T-cell (primary cell): Measurements from ENCODE around the gene ENTHD1. TPM values are rescaled to one million over a fixed set of nuclear protein-coding genes. Genes with fewer than 3 reads are reported as not detected.

Experiments
- ATAC-seq, 4 experiments: fragments of 200-7000 bp in 3 of 4; fragments of 150-1000 bp in 1 of 4; cut with Tn5 transposase; replicated peaks in 1 of 4; 1 replicate in 3 of 4; 2 replicates in 1 of 4; pipeline ENCODE4 v1.10.0; 2021; ENCODE audit warnings: moderate library complexity in 3 of 4, mild to moderate bottlenecking in 2 of 4, moderate number of reproducible peaks in 1 of 4
- CTCF ChIA-PET, 2 donors: fragments of 300-600 bp; sonication (Branson Sonifier 250); formaldehyde crosslinking; loops; one replicate each; lab custom pipeline; 2022; ENCODE audit warnings: antibody characterized with exemption in 2 of 2; lab: Charles Lee
- POLR2A ChIA-PET, 2 donors: fragments of 300-600 bp; sonication (Branson Sonifier 250); formaldehyde crosslinking; loops; one replicate each; lab custom pipeline; 2022; ENCODE audit warnings: antibody characterized with exemption in 2 of 2; lab: Charles Lee
- DNase-seq, 35 experiments: peaks; one replicate each; pipeline versions ENCODE4 v3.0.0 to v3.0.0-alpha.2; 2013 to 2023
- H3K27ac ChIP-seq: one replicate; pipeline ENCODE4 v1.5.1; 2013; ENCODE audit warnings: low read length
- H3K27me3 ChIP-seq, 2 experiments: replicated peaks in 1 of 2; 1 replicate in 1 of 2; 2 replicates in 1 of 2; pipeline versions ENCODE4 v1.6.1 to v1.7.0; 2013; ENCODE audit warnings: low read length in 1 of 2, mixed read lengths in 1 of 2; ENCODE audit not compliant: control insufficient read depth in 2 of 2, insufficient read depth in 2 of 2; ENCODE audit errors: extremely low read depth in 1 of 2
- H3K36me3 ChIP-seq, 2 donors: 1 replicate in 1 of 2; 2 replicates in 1 of 2; pipeline versions ENCODE4 v1.6.1 to v1.7.0; 2013; ENCODE audit warnings: low read length in 1 of 2; ENCODE audit not compliant: control insufficient read depth in 2 of 2, insufficient read depth in 1 of 2; ENCODE audit errors: extremely low read depth in 1 of 2
- H3K4me1 ChIP-seq, 2 experiments: 1 replicate in 1 of 2; 2 replicates in 1 of 2; pipeline versions ENCODE4 v1.6.1 to v1.7.0; 2013; ENCODE audit warnings: low read length in 2 of 2, mixed read lengths in 1 of 2; ENCODE audit not compliant: insufficient read depth in 2 of 2, control insufficient read depth in 1 of 2; ENCODE audit errors: extremely low read depth in 1 of 2
- H3K4me3 ChIP-seq, 2 donors: 1 replicate in 1 of 2; 2 replicates in 1 of 2; pipeline versions ENCODE4 v1.5.1 to v1.7.0; 2013; ENCODE audit warnings: mild to moderate bottlenecking in 2 of 2, low read length in 1 of 2, moderate library complexity in 1 of 2; ENCODE audit not compliant: control insufficient read depth in 1 of 2; ENCODE audit errors: extremely low read depth in 1 of 2
- H3K9me3 ChIP-seq: 2 replicates; pipeline ENCODE4 v1.7.0; 2013
- H3K27ac Mint-ChIP-seq, 2 donors: one replicate each; pipeline ENCODE4 v1.8.0; 2020 to 2021; ENCODE audit warnings: mild to moderate bottlenecking in 2 of 2, mixed read lengths in 2 of 2
- H3K27me3 Mint-ChIP-seq, 2 donors: one replicate each; pipeline ENCODE4 v1.8.0; 2021 to 2022; ENCODE audit warnings: mixed read lengths in 2 of 2
- H3K36me3 Mint-ChIP-seq: one replicate; pipeline ENCODE4 v1.8.0; 2021; ENCODE audit warnings: mixed read lengths
- H3K4me1 Mint-ChIP-seq, 3 donors: one replicate each; pipeline ENCODE4 v1.8.0; 2020 to 2022; ENCODE audit warnings: mixed read lengths in 3 of 3, mild to moderate bottlenecking in 1 of 3
- H3K4me3 Mint-ChIP-seq, 3 donors: one replicate each; pipeline ENCODE4 v1.8.0; 2020 to 2022; ENCODE audit warnings: mild to moderate bottlenecking in 3 of 3, mixed read lengths in 3 of 3, moderate library complexity in 3 of 3
- H3K9me3 Mint-ChIP-seq, 3 donors: one replicate each; pipeline ENCODE4 v1.8.0; 2020 to 2022; ENCODE audit warnings: mixed read lengths in 3 of 3
- WGBS: methylation state at CpG from one replicate; pipeline ENCODE4 v1.1.5; 2013; ENCODE audit warnings: missing lambda C conversion rate; ENCODE audit not compliant: insufficient coverage; 5-methylcytosine and 5-hydroxymethylcytosine counted together
- total RNA-seq, 35 experiments: library from RNA in 6 of 35; stranded (reverse) in 6 of 35; fragments of 120-200 nt in 1 of 35; gene quantifications; one replicate each; pipeline versions ENCODE4 v1.2.1 to v1.2.4 and lab custom pipeline; 2013 to 2026

ENTHD1 gene
- total RNA-seq, 5 donors from 2014 or later (not counting 1 experiment from before 2014, with no cell fraction given): 0.13 to 0.36 (median 0.20) TPM

DNA sequence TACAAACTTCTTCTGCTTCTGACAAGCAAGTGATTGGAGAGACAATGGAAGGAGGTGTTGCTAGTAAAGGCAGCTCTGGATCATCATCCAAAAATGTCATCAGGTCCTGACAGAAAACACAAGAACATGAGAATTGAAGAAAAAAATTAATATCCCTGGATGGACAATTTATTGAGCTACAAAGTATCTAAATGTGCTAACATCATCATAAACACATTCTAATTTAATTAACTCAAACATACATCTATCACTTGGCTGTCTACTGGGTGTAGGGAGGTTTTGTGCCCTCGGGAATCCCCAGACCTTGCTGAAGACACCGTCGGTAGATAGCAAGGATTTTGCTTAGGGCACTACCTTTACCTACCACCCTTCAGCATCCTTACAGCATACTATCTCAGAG is 72.6 kb downstream of the ENTHD1 start:
- POLR2A ChIA-PET: no interaction called here
- Histone ChIP-seq H3K4me1 (no peaks in the 10 kb centered on the region), H3K9me3 (no peaks in the 10 kb centered on the region), H3K4me3 (no peak overlapping the region), H3K27ac (no peak overlapping the region), H3K27me3 (no peaks in the 10 kb centered on the region), H3K36me3 (no peaks in the 10 kb centered on the region)
- Mint-ChIP-seq H3K27ac (no peak overlapping the region), H3K4me3 (no peak overlapping the region), H3K4me1 (peaks cover 0 to 6% (median 0%) of the 10 kb centered on the region in 3 donors), H3K36me3 (no peaks in the 10 kb centered on the region), H3K27me3 (no peaks in the 10 kb centered on the region), H3K9me3 (no peaks in the 10 kb centered on the region)
- no peak for DNase-seq
- CTCF ChIA-PET: no interaction called here
- 92% methylated on average over 2 of the region's 3 CpGs for WGBS
- ATAC-seq: no peak

DNA sequence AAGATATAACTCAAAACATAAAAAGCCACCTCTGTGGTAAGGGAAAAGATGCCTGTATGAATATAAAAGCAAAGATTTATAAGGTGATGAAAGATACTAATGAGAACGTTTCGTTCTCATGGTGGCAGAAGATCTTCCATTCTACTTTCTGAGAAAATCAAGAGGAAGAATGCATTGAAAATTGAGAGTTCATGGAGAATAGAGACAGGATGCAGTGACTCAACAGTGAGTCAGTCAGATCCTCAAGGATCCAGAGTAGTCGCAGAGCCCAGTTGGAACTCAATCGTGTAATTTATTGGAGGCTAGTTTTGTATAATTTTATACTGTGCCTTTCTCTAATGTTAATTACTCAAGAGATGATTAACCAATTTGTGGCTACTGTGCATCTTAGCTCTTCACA is 73.3 kb downstream of the ENTHD1 start:
- ChIA-PET CTCF (interaction anchor here in 1 of 2 donors (0.7 kb wide), 1 partner anchor 62 kb away, joined by 3 read pairs; no protein-coding TSS in a partner anchor), POLR2A (no interaction called here)
- Histone ChIP-seq H3K27ac (no peak overlapping the region), H3K4me3 (no peak overlapping the region), H3K36me3 (no peaks in the 10 kb centered on the region), H3K27me3 (no peaks in the 10 kb centered on the region), H3K9me3 (no peaks in the 10 kb centered on the region), H3K4me1 (no peaks in the 10 kb centered on the region)
- Mint-ChIP-seq H3K4me3 (no peak overlapping the region), H3K36me3 (no peaks in the 10 kb centered on the region), H3K27ac (no peak overlapping the region), H3K9me3 (no peaks in the 10 kb centered on the region), H3K4me1 (peaks cover 0 to 2% (median 0%) of the 10 kb centered on the region in 3 donors), H3K27me3 (no peaks in the 10 kb centered on the region)
- 72% methylated on average over 2 of the region's 4 CpGs for WGBS
- no peak for DNase-seq
- no peak for ATAC-seq

DNA sequence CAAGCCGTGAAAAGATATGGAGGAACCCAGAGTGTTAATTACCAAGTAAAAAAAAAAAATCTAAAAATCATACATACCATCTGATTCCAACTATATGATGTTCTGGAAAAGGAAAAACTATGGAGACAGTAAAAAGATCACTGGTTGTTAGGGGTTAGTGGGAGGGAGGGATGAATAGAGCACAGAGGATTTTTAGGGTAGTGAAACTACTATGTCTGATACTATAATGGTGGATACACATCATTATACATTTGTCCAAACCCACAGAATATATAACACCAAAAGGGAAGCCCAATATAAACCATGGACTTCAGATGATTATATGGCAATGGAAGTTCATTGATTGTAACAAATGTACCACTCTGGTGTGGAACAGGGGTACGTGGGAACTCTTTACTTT is 74.1 kb downstream of the ENTHD1 start:
- Histone ChIP-seq H3K4me3 (no peak overlapping the region), H3K4me1 (no peaks in the 10 kb centered on the region), H3K27ac (no peak overlapping the region), H3K9me3 (no peaks in the 10 kb centered on the region), H3K27me3 (no peaks in the 10 kb centered on the region), H3K36me3 (no peaks in the 10 kb centered on the region)
- DNase-seq (no peak), ATAC-seq (no peak)
- Mint-ChIP-seq H3K27me3 (no peaks in the 10 kb centered on the region), H3K27ac (no peak overlapping the region), H3K36me3 (no peaks in the 10 kb centered on the region), H3K9me3 (no peaks in the 10 kb centered on the region), H3K4me3 (no peak overlapping the region), H3K4me1 (peaks cover 0 to 2% (median 0%) of the 10 kb centered on the region in 3 donors)
- no CpG with 5 or more reads among the region's 2 CpGs for WGBS
- CTCF ChIA-PET: no interaction called here
- POLR2A ChIA-PET: no interaction called here

DNA sequence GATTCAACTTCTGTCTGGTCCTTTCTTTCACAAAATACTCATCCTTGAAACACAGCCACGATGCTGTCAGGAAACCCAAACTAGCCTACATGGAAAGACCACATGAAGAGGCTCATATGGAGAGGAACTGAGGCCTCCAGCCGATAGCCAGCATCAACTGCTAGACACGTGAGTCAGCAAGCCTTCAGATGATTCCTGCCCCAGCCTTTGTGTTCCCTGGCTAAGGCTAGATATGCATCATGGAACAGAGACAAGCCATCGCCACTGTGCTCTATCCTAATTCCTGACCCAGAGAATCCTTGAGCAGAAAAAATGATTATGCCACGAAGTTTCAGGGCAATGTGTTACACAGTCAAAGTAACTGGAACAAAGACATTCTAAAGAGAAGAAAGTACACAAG is 75.5 kb downstream of the ENTHD1 start:
- Mint-ChIP-seq H3K4me1 (peaks cover 0 to 2% (median 0%) of the 10 kb centered on the region in 3 donors), H3K27me3 (no peaks in the 10 kb centered on the region), H3K27ac (no peak overlapping the region), H3K9me3 (no peaks in the 10 kb centered on the region), H3K36me3 (no peaks in the 10 kb centered on the region), H3K4me3 (no peak overlapping the region)
- Histone ChIP-seq H3K4me1 (no peaks in the 10 kb centered on the region), H3K9me3 (no peaks in the 10 kb centered on the region), H3K27ac (no peak overlapping the region), H3K4me3 (no peak overlapping the region), H3K27me3 (no peaks in the 10 kb centered on the region), H3K36me3 (no peaks in the 10 kb centered on the region)
- ATAC-seq: no peak
- POLR2A ChIA-PET: no interaction called here
- CTCF ChIA-PET: no interaction called here
- no peak for DNase-seq
- 71% methylated on average over 4 of the region's 5 CpGs for WGBS

DNA sequence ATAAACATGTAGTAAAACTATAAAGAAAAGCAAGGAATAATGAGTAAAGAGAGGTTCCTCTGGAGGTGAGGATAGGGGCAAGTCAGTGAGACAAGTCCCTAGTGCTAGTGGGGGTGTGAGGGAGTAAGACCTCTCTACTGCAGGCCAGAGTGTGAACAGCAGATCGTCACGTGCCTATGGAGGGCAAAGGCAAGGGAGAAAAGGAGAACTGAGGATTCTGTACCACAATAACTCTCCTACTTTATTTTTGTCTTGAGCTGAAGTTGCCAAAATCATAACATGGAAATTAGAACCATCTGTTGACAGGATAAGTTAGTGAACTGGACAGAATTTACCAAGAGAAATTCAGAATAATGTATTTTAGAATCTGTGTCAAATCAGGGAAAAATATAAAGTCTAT is 77.6 kb downstream of the ENTHD1 start:
- Histone ChIP-seq H3K4me3 (no peak overlapping the region), H3K9me3 (no peaks in the 10 kb centered on the region), H3K27ac (no peak overlapping the region), H3K36me3 (no peaks in the 10 kb centered on the region), H3K4me1 (no peaks in the 10 kb centered on the region), H3K27me3 (no peaks in the 10 kb centered on the region)
- DNase-seq (no peak), ATAC-seq (no peak)
- no CpG with 5 or more reads among the region's 2 CpGs for WGBS
- H3K4me3 Mint-ChIP-seq: no peak overlapping the region
- H3K9me3 Mint-ChIP-seq: no peaks in the 10 kb centered on the region
- ChIA-PET CTCF (no interaction called here), POLR2A (interaction anchor here in 1 of 2 donors (0.6 kb wide), 1 partner anchor 935 kb away, joined by 8 read pairs; no protein-coding TSS in a partner anchor)
- peaks cover 3 to 5% of the 10 kb centered on the region in 2 donors for H3K27me3 Mint-ChIP-seq
- H3K4me1 Mint-ChIP-seq: peaks cover 0 to 2% (median 0%) of the 10 kb centered on the region in 3 donors
- H3K36me3 Mint-ChIP-seq: no peaks in the 10 kb centered on the region
- H3K27ac Mint-ChIP-seq: no peak overlapping the region

DNA sequence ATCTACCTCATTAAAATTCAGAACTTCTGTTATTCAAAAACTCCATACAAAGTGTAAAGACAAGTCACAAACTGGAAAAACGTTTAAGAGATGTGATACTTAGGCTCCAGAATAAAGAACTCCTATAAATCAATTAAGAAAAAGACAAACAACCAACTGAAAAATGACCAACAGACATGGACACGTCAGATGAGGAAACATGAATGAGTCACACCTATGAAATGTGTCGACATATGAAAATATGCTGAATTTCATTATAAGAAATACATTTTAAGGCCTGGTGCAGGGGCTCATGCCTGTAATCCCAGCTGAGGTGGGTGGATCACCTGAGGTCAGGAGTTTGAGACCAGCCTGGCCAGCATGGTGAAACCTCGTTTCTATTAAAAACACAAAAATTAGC is 78.7 kb downstream of the ENTHD1 start:
- Mint-ChIP-seq H3K27ac (no peak overlapping the region), H3K4me1 (no peaks in the 10 kb centered on the region), H3K36me3 (no peaks in the 10 kb centered on the region), H3K9me3 (no peaks in the 10 kb centered on the region), H3K4me3 (no peak overlapping the region), H3K27me3 (peaks cover 3 to 5% of the 10 kb centered on the region in 2 donors)
- ATAC-seq: no peak
- Histone ChIP-seq H3K36me3 (no peaks in the 10 kb centered on the region), H3K4me3 (no peak overlapping the region), H3K27ac (no peak overlapping the region), H3K27me3 (no peaks in the 10 kb centered on the region), H3K9me3 (no peaks in the 10 kb centered on the region), H3K4me1 (no peaks in the 10 kb centered on the region)
- ChIA-PET POLR2A (no interaction called here), CTCF (no interaction called here)
- DNase-seq: no peak
- no CpG with 5 or more reads among the region's 4 CpGs for WGBS
